Mammary epithelial cell (primary cell): ENCODE measurements around the gene EVC2.

Source experiments
- CTCF ChIP-seq, 2 donors: IDR thresholded peaks in 1 of 2; conservative IDR thresholded peaks in 1 of 2; 2 replicates each; pipeline ENCODE4 v1.5.1; 2011 to 2012; ENCODE audit warnings: inconsistent platforms in 2 of 2, low read length in 2 of 2, mild to moderate bottlenecking in 2 of 2, control low read depth in 1 of 2, low read depth in 1 of 2; ENCODE audit not compliant: insufficient read depth in 1 of 2; ENCODE audit errors: extremely low read depth in 1 of 2
- EZH2 ChIP-seq: IDR thresholded peaks from 2 replicates; pipeline ENCODE4 v1.6.1; 2012; ENCODE audit warnings: low read length, inconsistent platforms, borderline replicate concordance

GRCh38 chr4:5626913-5627312 lies 81.4 kb downstream of the EVC2 start:
- TF ChIP-seq CTCF (conservative IDR thresholded peaks at IDR 0.05 in 1 of 2, IDR thresholded peaks at IDR 0.05 in 1 of 2; ENCODE audit: extremely low read depth in 1 of 2, insufficient read depth in 1 of 2, low read depth in 1 of 2, low read length in 2 of 2) (no peak), EZH2 (no peak)
